ENCODE measurements around the gene EVL. TPM values are rescaled to one million over a fixed set of nuclear protein-coding genes. Genes with fewer than 3 reads are reported as not detected.

The EVL gene
- total RNA-seq, 4 donors from 2014 or later: 42.6 to 94.6 (median 59.8) TPM

- peak overlapping the region in 1 of 4 donors; percentile 75 for H3K27ac ChIP-seq
- DNase-seq (ENCODE audit: low spot score in 2 of 2): no peak
- H3K27me3 ChIP-seq: peaks cover 0 to 9% of the 10 kb centered on the region in 2 donors
- H3K4me3 ChIP-seq: no peak overlapping the region
- WGBS, 2 donors: 90 to 92% methylated on average over 23 of the region's 29 CpGs
- peaks cover 0 to 29% (median 8%) of the 10 kb centered on the region in 4 donors for H3K4me1 ChIP-seq
- H3K9me3 ChIP-seq: no peaks in the 10 kb centered on the region
- H3K36me3 ChIP-seq: peaks cover 0 to 27% (median 0%) of the 10 kb centered on the region in 3 donors
- no peak for TF ChIP-seq EP300 (IDR thresholded peaks at IDR 0.05)
- TF ChIP-seq CTCF (IDR thresholded peaks at IDR 0.05): no peak
- TF ChIP-seq POLR2A (IDR thresholded peaks at IDR 0.05): no peak
Observed at GRCh38 chr14:100146531-100147091, 81.4 kb downstream of the EVL start.

GRCh38 chr14:100147181-100147631 is 82.0 kb downstream of the EVL start:
- peaks cover 0 to 23% (median 7%) of the 10 kb centered on the region in 4 donors for H3K4me1 ChIP-seq
- no peak for DNase-seq (ENCODE audit: low spot score in 2 of 2)
- peak overlapping the region in 1 of 4 donors; percentile 75 for H3K27ac ChIP-seq
- TF ChIP-seq POLR2A (IDR thresholded peaks at IDR 0.05): no peak
- TF ChIP-seq EP300 (IDR thresholded peaks at IDR 0.05): no peak
- no peak for TF ChIP-seq CTCF (IDR thresholded peaks at IDR 0.05)
- WGBS, 2 donors: 70 to 79% methylated on average over 15 to 20 of the region's 20 CpGs
- H3K27me3 ChIP-seq: peaks cover 0 to 9% of the 10 kb centered on the region in 2 donors
- H3K9me3 ChIP-seq: no peaks in the 10 kb centered on the region
- no peak overlapping the region for H3K4me3 ChIP-seq
- H3K36me3 ChIP-seq: peaks cover 0 to 27% (median 0%) of the 10 kb centered on the region in 3 donors

GRCh38 chr14:100147691-100148464 is 82.7 kb downstream of the EVL start:
- TF ChIP-seq EP300 (IDR thresholded peaks at IDR 0.05) (no peak), POLR2A (IDR thresholded peaks at IDR 0.05) (no peak), CTCF (IDR thresholded peaks at IDR 0.05) (no peak)
- Histone ChIP-seq H3K27ac (peak overlapping the region in 1 of 4 donors; percentile 75), H3K4me3 (no peak overlapping the region), H3K4me1 (peaks cover 0 to 16% (median 6%) of the 10 kb centered on the region in 4 donors), H3K36me3 (peaks cover 0 to 24% (median 0%) of the 10 kb centered on the region in 3 donors), H3K27me3 (peaks cover 0 to 9% of the 10 kb centered on the region in 2 donors), H3K9me3 (no peaks in the 10 kb centered on the region)
- 72 to 75% methylated on average over 20 to 28 of the region's 28 CpGs for whole genome bisulfite sequencing, 2 donors
- no peak for DNase-seq (ENCODE audit: low spot score in 2 of 2)

GRCh38 chr14:100148837-100149731 is 83.9 kb downstream of the EVL start:
- DNase-seq (ENCODE audit: low spot score in 2 of 2): no peak
- Histone ChIP-seq H3K27ac (no peak overlapping the region), H3K9me3 (peaks cover 0 to 2% (median 0%) of the 10 kb centered on the region in 4 donors), H3K4me3 (no peak overlapping the region), H3K27me3 (peaks cover 0 to 9% of the 10 kb centered on the region in 2 donors), H3K4me1 (peaks cover 0 to 15% (median 6%) of the 10 kb centered on the region in 4 donors), H3K36me3 (peaks cover 0 to 12% (median 0%) of the 10 kb centered on the region in 3 donors)
- no peak for TF ChIP-seq CTCF (IDR thresholded peaks at IDR 0.05)
- TF ChIP-seq EP300 (IDR thresholded peaks at IDR 0.05): no peak
- no peak for TF ChIP-seq POLR2A (IDR thresholded peaks at IDR 0.05)
- 93 to 94% methylated on average over 42 to 55 of the region's 58 CpGs for WGBS, 2 donors
